ENCODE measurements around the gene HAUS3. TPM values are rescaled to one million over a fixed set of nuclear protein-coding genes. Genes with fewer than 3 reads are reported as not detected.

HAUS3 gene
- total and polyA plus RNA-seq, 10 of the 15 experiments (the other 5 are each of a cell fraction or from before 2014, with no cell fraction given) = 4.2 to 23.9 (median 12.3) TPM

DNA sequence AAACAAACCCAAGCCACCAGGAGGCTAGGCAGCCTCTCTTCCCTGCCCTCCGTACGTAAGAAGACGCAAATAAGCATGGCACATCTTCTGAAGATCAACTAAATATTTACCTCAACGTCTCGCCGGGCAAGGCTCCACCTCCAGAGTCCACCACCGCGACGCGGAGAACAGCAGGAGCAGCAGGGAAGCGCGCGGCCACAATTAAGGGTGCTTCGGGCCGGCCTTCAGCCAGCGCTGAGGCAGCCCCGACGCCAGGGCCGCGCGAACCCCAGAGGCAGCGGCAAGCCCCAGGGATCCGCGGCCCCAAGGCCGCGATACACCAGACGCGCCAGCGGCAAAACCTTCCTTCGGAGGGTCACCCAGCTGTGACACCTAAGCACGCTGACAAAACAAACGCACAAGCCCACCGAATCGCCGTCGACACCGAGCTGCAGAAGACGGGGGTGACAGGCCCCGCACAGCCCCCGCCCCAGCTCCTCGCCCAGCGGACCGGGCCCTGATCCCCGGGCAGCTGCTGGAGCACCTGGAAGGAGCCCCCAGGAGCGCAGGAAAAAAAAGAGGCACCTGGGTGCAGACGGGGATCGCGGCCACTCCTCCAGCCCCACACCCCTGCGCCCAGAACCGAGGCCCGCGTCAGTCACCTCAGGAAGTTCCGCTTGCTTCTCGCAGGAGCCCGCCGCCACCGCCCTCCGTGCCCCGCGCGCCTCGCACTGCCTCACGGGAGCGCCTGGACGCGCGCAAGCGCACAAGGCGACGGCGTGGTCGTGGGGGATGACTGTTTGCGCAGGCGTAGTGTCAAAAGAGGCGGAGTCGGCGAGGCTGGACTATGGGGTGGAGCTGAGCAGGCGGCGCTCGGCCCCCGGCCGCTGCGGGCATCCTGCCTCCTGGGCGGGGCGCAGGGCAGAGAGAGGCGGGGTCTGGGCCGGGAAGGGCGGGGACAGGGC, at the start of gene HAUS3, which contains the start of gene POLN (continued):
- TF ChIP-seq, protein P1, sequence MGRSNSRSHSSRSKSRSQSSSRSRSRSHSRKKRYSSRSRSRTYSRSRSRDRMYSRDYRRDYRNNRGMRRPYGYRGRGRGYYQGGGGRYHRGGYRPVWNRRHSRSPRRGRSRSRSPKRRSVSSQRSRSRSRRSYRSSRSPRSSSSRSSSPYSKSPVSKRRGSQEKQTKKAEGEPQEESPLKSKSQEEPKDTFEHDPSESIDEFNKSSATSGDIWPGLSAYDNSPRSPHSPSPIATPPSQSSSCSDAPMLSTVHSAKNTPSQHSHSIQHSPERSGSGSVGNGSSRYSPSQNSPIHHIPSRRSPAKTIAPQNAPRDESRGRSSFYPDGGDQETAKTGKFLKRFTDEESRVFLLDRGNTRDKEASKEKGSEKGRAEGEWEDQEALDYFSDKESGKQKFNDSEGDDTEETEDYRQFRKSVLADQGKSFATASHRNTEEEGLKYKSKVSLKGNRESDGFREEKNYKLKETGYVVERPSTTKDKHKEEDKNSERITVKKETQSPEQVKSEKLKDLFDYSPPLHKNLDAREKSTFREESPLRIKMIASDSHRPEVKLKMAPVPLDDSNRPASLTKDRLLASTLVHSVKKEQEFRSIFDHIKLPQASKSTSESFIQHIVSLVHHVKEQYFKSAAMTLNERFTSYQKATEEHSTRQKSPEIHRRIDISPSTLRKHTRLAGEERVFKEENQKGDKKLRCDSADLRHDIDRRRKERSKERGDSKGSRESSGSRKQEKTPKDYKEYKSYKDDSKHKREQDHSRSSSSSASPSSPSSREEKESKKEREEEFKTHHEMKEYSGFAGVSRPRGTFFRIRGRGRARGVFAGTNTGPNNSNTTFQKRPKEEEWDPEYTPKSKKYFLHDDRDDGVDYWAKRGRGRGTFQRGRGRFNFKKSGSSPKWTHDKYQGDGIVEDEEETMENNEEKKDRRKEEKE (IDR thresholded peaks at IDR 0.05) = no peak
- TF ChIP-seq PAX5 (IDR thresholded peaks at IDR 0.05; ENCODE audit: borderline replicate concordance, low read depth, low read length) (no peak), IKZF1 (conservative IDR thresholded peaks at IDR 0.05) (peak; percentile 87; the same call in 1 of the 2 replicates), EZH2 (IDR thresholded peaks at IDR 0.05; ENCODE audit: borderline replicate concordance, control insufficient read depth, low read depth, low read length) (no peak), TCF3 (IDR thresholded peaks at IDR 0.05; ENCODE audit: borderline replicate concordance, insufficient read depth, low read depth, low read length) (no peak), PML (IDR thresholded peaks at IDR 0.05; ENCODE audit: low read length) (no peak), CHD2 (IDR thresholded peaks at IDR 0.05; ENCODE audit: borderline replicate concordance, low read depth, low read length) (peak; percentile 52; the same call in 1 of the 2 replicates), SIX5 (IDR thresholded peaks at IDR 0.05; ENCODE audit: low read depth, low read length, severe bottlenecking) (peak; percentile 28), SMC3 (IDR thresholded peaks at IDR 0.05; ENCODE audit: borderline replicate concordance, low read length) (no peak), NRF1 (conservative IDR thresholded peaks at IDR 0.05; ENCODE audit: low read depth, low read length) (peak; percentile 92), STAT3 (IDR thresholded peaks at IDR 0.05; ENCODE audit: low read depth, low read length) (no peak)
- TF ChIP-seq, protein P2, sequence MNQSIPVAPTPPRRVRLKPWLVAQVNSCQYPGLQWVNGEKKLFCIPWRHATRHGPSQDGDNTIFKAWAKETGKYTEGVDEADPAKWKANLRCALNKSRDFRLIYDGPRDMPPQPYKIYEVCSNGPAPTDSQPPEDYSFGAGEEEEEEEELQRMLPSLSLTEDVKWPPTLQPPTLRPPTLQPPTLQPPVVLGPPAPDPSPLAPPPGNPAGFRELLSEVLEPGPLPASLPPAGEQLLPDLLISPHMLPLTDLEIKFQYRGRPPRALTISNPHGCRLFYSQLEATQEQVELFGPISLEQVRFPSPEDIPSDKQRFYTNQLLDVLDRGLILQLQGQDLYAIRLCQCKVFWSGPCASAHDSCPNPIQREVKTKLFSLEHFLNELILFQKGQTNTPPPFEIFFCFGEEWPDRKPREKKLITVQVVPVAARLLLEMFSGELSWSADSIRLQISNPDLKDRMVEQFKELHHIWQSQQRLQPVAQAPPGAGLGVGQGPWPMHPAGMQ (IDR thresholded peaks at IDR 0.05; ENCODE audit: borderline replicate concordance) = no peak
- TF ChIP-seq, protein P3, sequence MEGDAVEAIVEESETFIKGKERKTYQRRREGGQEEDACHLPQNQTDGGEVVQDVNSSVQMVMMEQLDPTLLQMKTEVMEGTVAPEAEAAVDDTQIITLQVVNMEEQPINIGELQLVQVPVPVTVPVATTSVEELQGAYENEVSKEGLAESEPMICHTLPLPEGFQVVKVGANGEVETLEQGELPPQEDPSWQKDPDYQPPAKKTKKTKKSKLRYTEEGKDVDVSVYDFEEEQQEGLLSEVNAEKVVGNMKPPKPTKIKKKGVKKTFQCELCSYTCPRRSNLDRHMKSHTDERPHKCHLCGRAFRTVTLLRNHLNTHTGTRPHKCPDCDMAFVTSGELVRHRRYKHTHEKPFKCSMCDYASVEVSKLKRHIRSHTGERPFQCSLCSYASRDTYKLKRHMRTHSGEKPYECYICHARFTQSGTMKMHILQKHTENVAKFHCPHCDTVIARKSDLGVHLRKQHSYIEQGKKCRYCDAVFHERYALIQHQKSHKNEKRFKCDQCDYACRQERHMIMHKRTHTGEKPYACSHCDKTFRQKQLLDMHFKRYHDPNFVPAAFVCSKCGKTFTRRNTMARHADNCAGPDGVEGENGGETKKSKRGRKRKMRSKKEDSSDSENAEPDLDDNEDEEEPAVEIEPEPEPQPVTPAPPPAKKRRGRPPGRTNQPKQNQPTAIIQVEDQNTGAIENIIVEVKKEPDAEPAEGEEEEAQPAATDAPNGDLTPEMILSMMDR (IDR thresholded peaks at IDR 0.05 in 2 of 3, conservative IDR thresholded peaks at IDR 0.05 in 1 of 3; ENCODE audit: control insufficient read depth in 2 of 3, extremely low read depth in 1 of 3, insufficient read depth in 1 of 3, low read depth in 3 of 3, low read length in 3 of 3) = no peak
- TF ChIP-seq, protein P4, sequence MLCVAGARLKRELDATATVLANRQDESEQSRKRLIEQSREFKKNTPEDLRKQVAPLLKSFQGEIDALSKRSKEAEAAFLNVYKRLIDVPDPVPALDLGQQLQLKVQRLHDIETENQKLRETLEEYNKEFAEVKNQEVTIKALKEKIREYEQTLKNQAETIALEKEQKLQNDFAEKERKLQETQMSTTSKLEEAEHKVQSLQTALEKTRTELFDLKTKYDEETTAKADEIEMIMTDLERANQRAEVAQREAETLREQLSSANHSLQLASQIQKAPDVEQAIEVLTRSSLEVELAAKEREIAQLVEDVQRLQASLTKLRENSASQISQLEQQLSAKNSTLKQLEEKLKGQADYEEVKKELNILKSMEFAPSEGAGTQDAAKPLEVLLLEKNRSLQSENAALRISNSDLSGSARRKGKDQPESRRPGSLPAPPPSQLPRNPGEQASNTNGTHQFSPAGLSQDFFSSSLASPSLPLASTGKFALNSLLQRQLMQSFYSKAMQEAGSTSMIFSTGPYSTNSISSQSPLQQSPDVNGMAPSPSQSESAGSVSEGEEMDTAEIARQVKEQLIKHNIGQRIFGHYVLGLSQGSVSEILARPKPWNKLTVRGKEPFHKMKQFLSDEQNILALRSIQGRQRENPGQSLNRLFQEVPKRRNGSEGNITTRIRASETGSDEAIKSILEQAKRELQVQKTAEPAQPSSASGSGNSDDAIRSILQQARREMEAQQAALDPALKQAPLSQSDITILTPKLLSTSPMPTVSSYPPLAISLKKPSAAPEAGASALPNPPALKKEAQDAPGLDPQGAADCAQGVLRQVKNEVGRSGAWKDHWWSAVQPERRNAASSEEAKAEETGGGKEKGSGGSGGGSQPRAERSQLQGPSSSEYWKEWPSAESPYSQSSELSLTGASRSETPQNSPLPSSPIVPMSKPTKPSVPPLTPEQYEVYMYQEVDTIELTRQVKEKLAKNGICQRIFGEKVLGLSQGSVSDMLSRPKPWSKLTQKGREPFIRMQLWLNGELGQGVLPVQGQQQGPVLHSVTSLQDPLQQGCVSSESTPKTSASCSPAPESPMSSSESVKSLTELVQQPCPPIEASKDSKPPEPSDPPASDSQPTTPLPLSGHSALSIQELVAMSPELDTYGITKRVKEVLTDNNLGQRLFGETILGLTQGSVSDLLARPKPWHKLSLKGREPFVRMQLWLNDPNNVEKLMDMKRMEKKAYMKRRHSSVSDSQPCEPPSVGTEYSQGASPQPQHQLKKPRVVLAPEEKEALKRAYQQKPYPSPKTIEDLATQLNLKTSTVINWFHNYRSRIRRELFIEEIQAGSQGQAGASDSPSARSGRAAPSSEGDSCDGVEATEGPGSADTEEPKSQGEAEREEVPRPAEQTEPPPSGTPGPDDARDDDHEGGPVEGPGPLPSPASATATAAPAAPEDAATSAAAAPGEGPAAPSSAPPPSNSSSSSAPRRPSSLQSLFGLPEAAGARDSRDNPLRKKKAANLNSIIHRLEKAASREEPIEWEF (IDR thresholded peaks at IDR 0.05; ENCODE audit: insufficient replicate concordance, low read depth, low read length) = no peak
- TF ChIP-seq, protein P5, sequence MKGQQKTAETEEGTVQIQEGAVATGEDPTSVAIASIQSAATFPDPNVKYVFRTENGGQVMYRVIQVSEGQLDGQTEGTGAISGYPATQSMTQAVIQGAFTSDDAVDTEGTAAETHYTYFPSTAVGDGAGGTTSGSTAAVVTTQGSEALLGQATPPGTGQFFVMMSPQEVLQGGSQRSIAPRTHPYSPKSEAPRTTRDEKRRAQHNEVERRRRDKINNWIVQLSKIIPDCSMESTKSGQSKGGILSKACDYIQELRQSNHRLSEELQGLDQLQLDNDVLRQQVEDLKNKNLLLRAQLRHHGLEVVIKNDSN (IDR thresholded peaks at IDR 0.05; ENCODE audit: borderline replicate concordance, extremely low read length, insufficient read depth, low read depth, low read length) = no peak

Data from GM12878 (cell line).